ENCODE data around the gene NOCT. TPM values are rescaled to one million over a fixed set of nuclear protein-coding genes. Genes with fewer than 3 reads are reported as not detected.
"Not testable (repeated sequence)": the region's sequence is repeated elsewhere in the genome, so short reads cannot be mapped to it uniquely, and the experiment has no call there.

NOCT gene
- total RNA-seq, 2 donors from 2014 or later: 4.5 to 13.5 TPM

DNA sequence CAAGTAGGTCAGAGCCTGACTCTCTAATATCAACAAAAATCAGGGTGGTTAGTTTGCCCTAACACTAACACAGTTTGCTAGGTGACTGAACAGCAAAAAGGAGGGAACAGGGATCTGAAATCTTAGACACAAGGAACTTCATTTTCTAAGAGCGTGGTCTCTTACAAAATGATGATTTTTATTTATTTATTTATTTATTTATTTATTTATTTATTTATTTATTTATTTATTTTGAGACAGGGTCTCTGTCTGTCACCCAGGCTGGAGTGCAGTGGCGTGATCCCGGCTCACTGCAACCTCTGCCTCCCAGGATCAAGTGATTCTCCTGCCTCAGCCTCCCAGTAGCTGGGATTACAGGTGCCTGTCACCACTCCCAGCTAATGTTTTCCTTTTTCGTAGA, 11.9 kb upstream of the NOCT start:
- H3K27me3 ChIP-seq; H3K9me3 ChIP-seq; intact Hi-C loops (cut with DNase I); DNase-seq; H3K27ac ChIP-seq; H3K36me3 ChIP-seq; H3K4me3 ChIP-seq; H3K9ac ChIP-seq (ENCODE audit: low read depth in 2 of 2, low read length in 2 of 2); H3K4me1 ChIP-seq: not testable (repeated sequence)

DNA sequence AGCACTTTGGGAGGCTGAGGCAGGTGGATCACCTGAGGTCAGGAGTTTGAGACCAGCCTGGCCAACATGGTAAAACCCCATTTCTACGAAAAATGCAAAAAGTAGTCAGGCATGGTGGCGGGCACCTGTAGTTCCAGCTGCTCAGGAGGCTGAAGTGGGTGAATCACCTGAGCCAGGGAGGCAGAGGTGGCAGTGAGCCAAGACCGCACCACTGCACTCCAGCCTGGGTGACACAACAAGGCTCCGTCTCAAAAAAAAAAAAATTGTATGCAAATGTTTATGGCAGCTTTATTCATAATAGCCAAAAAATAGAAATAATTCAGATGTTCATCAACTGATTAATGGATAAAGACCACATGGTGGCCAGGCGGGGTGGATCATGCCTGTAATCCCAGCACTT, 9.8 kb upstream of the NOCT start:
- no peak for DNase-seq

DNA sequence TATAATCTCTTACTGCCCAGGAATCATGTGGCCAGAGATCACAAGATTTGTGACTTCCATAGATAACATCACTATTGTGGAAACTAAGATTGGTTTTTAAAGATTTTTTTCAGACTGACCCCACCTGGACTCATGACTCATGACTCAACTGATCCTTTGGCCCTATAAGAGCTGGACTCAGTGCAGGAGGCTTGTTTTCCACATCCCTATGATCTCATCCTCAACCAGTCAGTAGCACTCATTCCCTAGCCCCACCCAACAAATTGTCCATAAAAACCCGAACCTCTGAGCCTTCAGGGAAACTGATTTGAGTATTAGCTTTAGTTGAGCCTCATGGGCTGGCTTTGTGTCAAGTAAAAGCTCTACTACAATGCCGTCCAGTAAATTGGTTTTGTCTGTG, 7.9 kb upstream of the NOCT start:
- Histone ChIP-seq H3K27ac (no peak overlapping the region), H3K4me1 (no peaks in the 10 kb centered on the region), H3K36me3 (no peaks in the 10 kb centered on the region), H3K9ac (ENCODE audit: low read depth in 2 of 2, low read length in 2 of 2) (no peak overlapping the region), H3K4me3 (no peak overlapping the region), H3K27me3 (no peaks in the 10 kb centered on the region), H3K9me3 (no peaks in the 10 kb centered on the region)
- TF ChIP-seq, protein P1, sequence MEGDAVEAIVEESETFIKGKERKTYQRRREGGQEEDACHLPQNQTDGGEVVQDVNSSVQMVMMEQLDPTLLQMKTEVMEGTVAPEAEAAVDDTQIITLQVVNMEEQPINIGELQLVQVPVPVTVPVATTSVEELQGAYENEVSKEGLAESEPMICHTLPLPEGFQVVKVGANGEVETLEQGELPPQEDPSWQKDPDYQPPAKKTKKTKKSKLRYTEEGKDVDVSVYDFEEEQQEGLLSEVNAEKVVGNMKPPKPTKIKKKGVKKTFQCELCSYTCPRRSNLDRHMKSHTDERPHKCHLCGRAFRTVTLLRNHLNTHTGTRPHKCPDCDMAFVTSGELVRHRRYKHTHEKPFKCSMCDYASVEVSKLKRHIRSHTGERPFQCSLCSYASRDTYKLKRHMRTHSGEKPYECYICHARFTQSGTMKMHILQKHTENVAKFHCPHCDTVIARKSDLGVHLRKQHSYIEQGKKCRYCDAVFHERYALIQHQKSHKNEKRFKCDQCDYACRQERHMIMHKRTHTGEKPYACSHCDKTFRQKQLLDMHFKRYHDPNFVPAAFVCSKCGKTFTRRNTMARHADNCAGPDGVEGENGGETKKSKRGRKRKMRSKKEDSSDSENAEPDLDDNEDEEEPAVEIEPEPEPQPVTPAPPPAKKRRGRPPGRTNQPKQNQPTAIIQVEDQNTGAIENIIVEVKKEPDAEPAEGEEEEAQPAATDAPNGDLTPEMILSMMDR (IDR thresholded peaks at IDR 0.05): no peak
- no peak for DNase-seq
- intact Hi-C loops (cut with DNase I): no loop called here

More for the DNA sequence above, 9.8 kb upstream of the NOCT start:
- intact Hi-C loops (cut with DNase I): no loop called here
- Histone ChIP-seq H3K9me3 (no peaks in the 10 kb centered on the region), H3K4me3 (no peak overlapping the region), H3K4me1 (no peaks in the 10 kb centered on the region), H3K36me3 (no peaks in the 10 kb centered on the region), H3K9ac (ENCODE audit: low read depth in 2 of 2, low read length in 2 of 2) (no peak overlapping the region), H3K27ac (no peak overlapping the region), H3K27me3 (no peaks in the 10 kb centered on the region)
- TF ChIP-seq, protein P1 (IDR thresholded peaks at IDR 0.05): no peak

DNA sequence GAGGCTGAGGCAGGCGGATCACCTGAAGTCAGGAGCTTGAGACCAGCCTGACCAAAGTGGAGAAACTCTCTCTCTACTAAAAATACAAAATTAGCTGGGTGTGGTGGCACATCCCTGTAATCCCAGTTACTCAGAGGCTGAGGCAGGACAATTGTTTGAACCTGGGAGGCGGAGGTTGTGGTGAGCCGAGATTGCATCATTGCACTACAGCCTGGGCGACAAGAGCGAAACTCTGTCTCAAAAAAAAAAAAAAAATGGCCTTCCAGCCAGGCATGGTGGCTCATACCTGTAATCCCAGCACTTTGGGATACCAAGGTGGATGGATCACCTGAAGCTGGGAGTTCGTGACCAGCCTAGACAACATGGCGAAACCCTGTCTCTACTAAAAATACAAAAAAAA, 7.3 kb upstream of the NOCT start:
- DNase-seq; intact Hi-C loops (cut with DNase I); H3K9ac ChIP-seq (ENCODE audit: low read depth in 2 of 2, low read length in 2 of 2); H3K27me3 ChIP-seq; H3K4me3 ChIP-seq; H3K4me1 ChIP-seq; H3K36me3 ChIP-seq; H3K27ac ChIP-seq; H3K9me3 ChIP-seq: not testable (repeated sequence)

DNA sequence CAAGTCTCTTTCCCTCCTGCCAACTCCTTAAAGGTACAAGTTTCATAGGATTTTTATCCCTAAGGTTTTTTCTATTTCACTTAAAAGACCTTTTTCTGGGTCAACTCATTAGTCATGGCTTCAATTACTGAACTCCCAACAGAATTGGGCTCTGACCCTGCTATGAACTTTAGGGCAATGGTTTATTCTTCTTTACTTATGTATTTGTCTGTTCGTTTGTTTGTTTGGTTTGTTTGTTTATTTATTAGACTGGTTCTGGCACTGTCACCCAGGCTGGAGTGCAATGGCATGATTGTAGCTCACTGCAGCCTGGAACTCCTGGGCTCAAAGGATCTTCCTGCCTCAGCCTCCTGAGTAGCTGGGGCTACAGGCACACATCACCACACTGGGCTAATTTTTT, 5.9 kb upstream of the NOCT start:
- no peaks in the 10 kb centered on the region for H3K9me3 ChIP-seq
- H3K36me3 ChIP-seq: no peaks in the 10 kb centered on the region
- no peak overlapping the region for H3K27ac ChIP-seq
- intact Hi-C loops (cut with DNase I): no loop called here
- no peak for DNase-seq
- H3K4me1 ChIP-seq: no peaks in the 10 kb centered on the region
- no peak overlapping the region for H3K9ac ChIP-seq (ENCODE audit: low read depth in 2 of 2, low read length in 2 of 2)
- H3K27me3 ChIP-seq: no peaks in the 10 kb centered on the region
- no peak overlapping the region for H3K4me3 ChIP-seq
- TF ChIP-seq, protein P1 (IDR thresholded peaks at IDR 0.05): no peak

DNA sequence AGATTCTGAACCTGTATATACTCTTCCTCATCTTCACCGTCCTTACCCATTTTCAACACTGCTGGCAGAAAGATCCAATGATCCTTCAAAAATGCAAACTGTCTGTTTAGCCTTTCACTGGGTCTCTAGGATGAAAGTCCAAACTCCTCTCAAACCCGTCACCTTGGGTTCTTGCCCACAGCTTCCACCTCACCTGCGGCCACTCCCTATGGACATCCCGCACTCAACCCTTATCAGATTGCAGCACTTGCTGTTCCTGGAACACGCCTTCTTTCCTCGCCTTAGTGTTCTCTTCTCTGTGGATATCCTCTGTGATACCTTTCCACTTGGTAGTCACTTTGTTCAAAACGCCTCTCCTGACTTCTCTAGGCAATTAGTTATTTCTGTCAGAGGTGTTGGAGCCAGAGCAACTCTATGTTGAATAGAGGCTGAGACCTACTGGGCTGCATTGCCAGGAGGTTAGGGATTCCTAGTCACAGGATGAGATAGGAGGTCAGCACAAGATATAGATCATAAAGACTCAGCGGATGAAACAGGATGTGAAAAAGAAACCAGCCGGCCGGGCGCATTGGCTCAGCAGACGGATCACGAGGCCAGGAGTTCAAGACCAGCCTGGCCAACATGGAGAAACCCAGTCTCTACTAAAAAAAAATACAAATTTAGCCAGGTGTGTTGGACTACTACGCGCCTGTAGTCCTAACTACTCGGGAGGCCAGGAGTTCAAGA, 4.2 kb upstream of the NOCT start:
- intact Hi-C loops (cut with DNase I): no loop called here
- Histone ChIP-seq H3K27ac (peak overlapping the region; percentile 64), H3K4me1 (no peaks in the 10 kb centered on the region), H3K9me3 (no peaks in the 10 kb centered on the region), H3K36me3 (no peaks in the 10 kb centered on the region), H3K4me3 (no peak overlapping the region), H3K27me3 (no peaks in the 10 kb centered on the region), H3K9ac (ENCODE audit: low read depth in 2 of 2, low read length in 2 of 2) (no peak overlapping the region)
- TF ChIP-seq, protein P1 (IDR thresholded peaks at IDR 0.05): no peak
- DNase-seq: peak; percentile 76

Data from colonic mucosa (tissue), 4 donors.